GM23338 (cell line): ENCODE data around the gene EHMT2. TPM values are rescaled to one million over a fixed set of nuclear protein-coding genes. Genes with fewer than 3 reads are reported as not detected.
A peak's percentile ranks its signal among the peaks of the same experiment; 100 is the strongest.

Experiments
- ATAC-seq: fragments of 200-7000 bp; cut with Tn5 transposase; 3 replicates; pipeline ENCODE4 v1.9.1; 2020
- DNase-seq: peaks from one replicate; pipeline ENCODE4 v3.0.0-alpha.2; 2015; ENCODE audit warnings: low spot score
- H2AFZ ChIP-seq: fragments of 200-600 bp; sonication (generic); 2 replicates; pipeline ENCODE4 v1.8.0; 2016; ENCODE audit warnings: antibody characterized with exemption, mild to moderate bottlenecking, moderate library complexity
- H3F3A ChIP-seq: fragments of 200-600 bp; sonication (generic); replicated peaks from 2 replicates; pipeline ENCODE4 v1.8.0; 2017; ENCODE audit warnings: antibody characterized with exemption, mixed run types, low read depth
- H3K27ac ChIP-seq: fragments of 200-600 bp; sonication (generic); 2 replicates; pipeline ENCODE4 v1.6.1; 2016; ENCODE audit warnings: low read depth
- H3K27me3 ChIP-seq: fragments of 200-600 bp; sonication (generic); 2 replicates; pipeline ENCODE4 v1.8.0; 2016; ENCODE audit warnings: mild to moderate bottlenecking, mixed run types, moderate library complexity; ENCODE audit not compliant: insufficient read depth
- H3K36me3 ChIP-seq: fragments of 200-600 bp; sonication (generic); 2 replicates; pipeline ENCODE4 v1.8.0; 2016; ENCODE audit warnings: mild to moderate bottlenecking; ENCODE audit not compliant: insufficient read depth
- H3K4me1 ChIP-seq: fragments of 200-600 bp; sonication (generic); 2 replicates; pipeline ENCODE4 v1.8.0; 2016; ENCODE audit warnings: mild to moderate bottlenecking, moderate library complexity; ENCODE audit not compliant: insufficient read depth
- H3K4me2 ChIP-seq: fragments of 200-600 bp; sonication (generic); 2 replicates; pipeline ENCODE4 v1.7.1; 2017; ENCODE audit warnings: mixed run types
- H3K4me3 ChIP-seq: fragments of 200-600 bp; sonication (generic); 2 replicates; pipeline ENCODE4 v1.6.1; 2016; ENCODE audit warnings: mixed run types
- H3K79me2 ChIP-seq: fragments of 200-600 bp; sonication (generic); replicated peaks from 2 replicates; pipeline ENCODE4 v1.8.0; 2017; ENCODE audit warnings: mild to moderate bottlenecking; ENCODE audit not compliant: insufficient read depth
- H3K9me2 ChIP-seq: fragments of 200-600 bp; sonication (generic); 2 replicates; pipeline ENCODE4 v1.8.0; 2017; ENCODE audit not compliant: insufficient read depth
- H4K20me1 ChIP-seq: fragments of 200-600 bp; sonication (generic); replicated peaks from 2 replicates; pipeline ENCODE4 v1.8.0; 2017; ENCODE audit warnings: mild to moderate bottlenecking; ENCODE audit not compliant: insufficient read depth
- H3K27ac Mint-ChIP-seq: 2 replicates; pipeline ENCODE4 v1.8.0; 2020; ENCODE audit warnings: inconsistent platforms, mild to moderate bottlenecking, moderate library complexity, mixed read lengths
- H3K27me3 Mint-ChIP-seq: 3 replicates; pipeline ENCODE4 v1.8.0; 2022; ENCODE audit warnings: low read depth, mild to moderate bottlenecking, moderate library complexity, mixed read lengths, inconsistent platforms; ENCODE audit not compliant: insufficient read depth, poor library complexity
- H3K36me3 Mint-ChIP-seq: 3 replicates; pipeline ENCODE4 v1.8.0; 2021; ENCODE audit warnings: low read depth, mild to moderate bottlenecking, inconsistent platforms, moderate library complexity, mixed read lengths
- H3K4me1 Mint-ChIP-seq: 3 replicates; pipeline ENCODE4 v1.8.0; 2020; ENCODE audit warnings: mild to moderate bottlenecking, inconsistent platforms, mixed read lengths
- H3K4me3 Mint-ChIP-seq: 3 replicates; pipeline ENCODE4 v1.8.0; 2021; ENCODE audit warnings: moderate library complexity, mild to moderate bottlenecking, inconsistent platforms, mixed read lengths
- H3K9me3 Mint-ChIP-seq: 3 replicates; pipeline ENCODE4 v1.8.0; 2020; ENCODE audit warnings: moderate library complexity, mild to moderate bottlenecking, inconsistent platforms, mixed read lengths
- CREB1 ChIP-seq: fragments of 250-450 bp; sonication (Bioruptor Pico); IDR thresholded peaks from 2 replicates; pipeline ENCODE4 v1.5.0; 2020; ENCODE audit warnings: low read depth, mild to moderate bottlenecking, moderate library complexity
- EZH2 ChIP-seq: fragments of 200-600 bp; sonication (generic); IDR thresholded peaks from one replicate; pipeline ENCODE4 v1.8.0; 2017; ENCODE audit warnings: antibody characterized with exemption, mild to moderate bottlenecking, low read depth; ENCODE audit not compliant: unreplicated experiment
- EZH2phosphoT487 ChIP-seq: fragments of 200-600 bp; sonication (generic); IDR thresholded peaks from one replicate; pipeline ENCODE4 v1.8.1; 2018; ENCODE audit warnings: antibody characterized with exemption; ENCODE audit not compliant: unreplicated experiment
- JUNB ChIP-seq: IDR thresholded peaks from one replicate; pipeline ENCODE4 v1.6.1; 2016; ENCODE audit warnings: antibody characterized with exemption; ENCODE audit not compliant: unreplicated experiment
- NANOG ChIP-seq: IDR thresholded peaks from 2 replicates; pipeline ENCODE4 v1.6.1; 2016; ENCODE audit warnings: antibody characterized with exemption, borderline replicate concordance
- POLR2AphosphoS5 ChIP-seq: IDR thresholded peaks from 2 replicates; pipeline ENCODE4 v1.6.1; 2016; ENCODE audit warnings: antibody characterized with exemption, low read depth
- STAT1 ChIP-seq: IDR thresholded peaks from one replicate; pipeline ENCODE4 v1.6.1; 2016; ENCODE audit warnings: antibody characterized with exemption; ENCODE audit not compliant: unreplicated experiment
- ZNF331 ChIP-seq: fragments of 250-450 bp; sonication (Bioruptor Pico); IDR thresholded peaks from 2 replicates; pipeline ENCODE4 v1.5.0; 2020; ENCODE audit warnings: low read depth, mild to moderate bottlenecking, moderate library complexity
- polyA plus RNA-seq: library from polyadenylated mRNA; unstranded; fragments of >200 nt; fragmentation: Nextera tagmentation; extraction: Ambion mirVana; gene quantifications from 2 replicates; pipeline ENCODE4 v1.2.1, GENCODE V29; 2016
- total RNA-seq: library from RNA; depleted of rRNA; stranded (reverse); fragments of >200 nt; shearing (Covaris generic); gene quantifications from 2 replicates; pipeline ENCODE4 v1.2.3, GENCODE V29; 2014
- TF ChIP-seq, protein P1 (sequence below): IDR thresholded peaks from 2 replicates; pipeline ENCODE4 v1.6.1; 2016; ENCODE audit warnings: antibody characterized with exemption
- TF ChIP-seq, protein P2 (sequence below): fragments of 250-450 bp; sonication (Bioruptor Pico); IDR thresholded peaks from 2 replicates; pipeline ENCODE4 v1.5.0; 2020; ENCODE audit warnings: mild to moderate bottlenecking, moderate library complexity
- TF ChIP-seq, protein P3 (sequence below): IDR thresholded peaks from one replicate; pipeline ENCODE4 v1.6.1; 2018; ENCODE audit warnings: antibody characterized with exemption; ENCODE audit not compliant: unreplicated experiment
- TF ChIP-seq, protein P4 (sequence below), 2 experiments: fragments of 200-600 bp in 1 of 2; sonication (generic) in 1 of 2; conservative IDR thresholded peaks; 2 replicates each; pipeline versions ENCODE4 v1.5.1 to v1.6.1; 2016 to 2017; ENCODE audit warnings: antibody characterized with exemption in 2 of 2, low read depth in 2 of 2, mild to moderate bottlenecking in 2 of 2, moderate library complexity in 1 of 2

The EHMT2 gene
- total and polyA plus RNA-seq, 2 experiments from 2014 or later: 113 to 193 TPM

DNA sequence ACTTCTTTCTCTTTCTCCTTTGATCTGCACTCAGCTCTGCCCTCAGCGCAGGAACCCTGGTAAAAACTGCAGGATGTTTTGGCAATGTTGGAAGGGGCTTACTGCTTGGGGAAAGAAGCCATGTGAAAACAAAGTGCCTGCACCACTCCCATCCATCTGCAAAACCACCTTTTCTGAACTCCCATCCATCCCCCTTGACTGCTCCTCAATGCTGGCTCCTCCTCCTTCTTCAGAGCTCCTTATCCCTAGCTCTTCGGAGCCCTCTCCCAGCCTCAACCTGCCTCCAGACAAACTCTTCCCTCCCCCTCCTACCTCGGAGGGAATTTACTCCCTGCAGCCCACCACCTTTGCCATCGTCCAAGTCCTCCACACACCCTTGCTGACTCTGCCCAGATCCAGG lies 8.6 kb upstream of the EHMT2 start:
- no peaks in the 10 kb centered on the region; the same call in 2 of the 3 replicates for H3K36me3 Mint-ChIP-seq
- H3K4me1 Mint-ChIP-seq: peaks cover 16% of the 10 kb centered on the region
- Histone ChIP-seq H2AFZ (peak overlapping the region; percentile 78), H3K4me1 (peaks cover 17% of the 10 kb centered on the region), H4K20me1 (no peaks in the 10 kb centered on the region), H3F3A (peaks cover 7% of the 10 kb centered on the region; the same call in 1 of the 2 replicates), H3K27me3 (no peaks in the 10 kb centered on the region), H3K36me3 (no peaks in the 10 kb centered on the region), H3K27ac (no peak overlapping the region), H3K79me2 (no peaks in the 10 kb centered on the region), H3K4me3 (0 out of 2 replicates have a peak overlapping the region, but pooled peaks have one; percentile 1), H3K4me2 (peak overlapping the region; percentile 70), H3K9me2 (no peaks in the 10 kb centered on the region)
- peak overlapping the region; percentile 49 for H3K4me3 Mint-ChIP-seq
- TF ChIP-seq, protein P1, sequence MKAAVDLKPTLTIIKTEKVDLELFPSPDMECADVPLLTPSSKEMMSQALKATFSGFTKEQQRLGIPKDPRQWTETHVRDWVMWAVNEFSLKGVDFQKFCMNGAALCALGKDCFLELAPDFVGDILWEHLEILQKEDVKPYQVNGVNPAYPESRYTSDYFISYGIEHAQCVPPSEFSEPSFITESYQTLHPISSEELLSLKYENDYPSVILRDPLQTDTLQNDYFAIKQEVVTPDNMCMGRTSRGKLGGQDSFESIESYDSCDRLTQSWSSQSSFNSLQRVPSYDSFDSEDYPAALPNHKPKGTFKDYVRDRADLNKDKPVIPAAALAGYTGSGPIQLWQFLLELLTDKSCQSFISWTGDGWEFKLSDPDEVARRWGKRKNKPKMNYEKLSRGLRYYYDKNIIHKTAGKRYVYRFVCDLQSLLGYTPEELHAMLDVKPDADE: no peak
- TF ChIP-seq, protein P2, sequence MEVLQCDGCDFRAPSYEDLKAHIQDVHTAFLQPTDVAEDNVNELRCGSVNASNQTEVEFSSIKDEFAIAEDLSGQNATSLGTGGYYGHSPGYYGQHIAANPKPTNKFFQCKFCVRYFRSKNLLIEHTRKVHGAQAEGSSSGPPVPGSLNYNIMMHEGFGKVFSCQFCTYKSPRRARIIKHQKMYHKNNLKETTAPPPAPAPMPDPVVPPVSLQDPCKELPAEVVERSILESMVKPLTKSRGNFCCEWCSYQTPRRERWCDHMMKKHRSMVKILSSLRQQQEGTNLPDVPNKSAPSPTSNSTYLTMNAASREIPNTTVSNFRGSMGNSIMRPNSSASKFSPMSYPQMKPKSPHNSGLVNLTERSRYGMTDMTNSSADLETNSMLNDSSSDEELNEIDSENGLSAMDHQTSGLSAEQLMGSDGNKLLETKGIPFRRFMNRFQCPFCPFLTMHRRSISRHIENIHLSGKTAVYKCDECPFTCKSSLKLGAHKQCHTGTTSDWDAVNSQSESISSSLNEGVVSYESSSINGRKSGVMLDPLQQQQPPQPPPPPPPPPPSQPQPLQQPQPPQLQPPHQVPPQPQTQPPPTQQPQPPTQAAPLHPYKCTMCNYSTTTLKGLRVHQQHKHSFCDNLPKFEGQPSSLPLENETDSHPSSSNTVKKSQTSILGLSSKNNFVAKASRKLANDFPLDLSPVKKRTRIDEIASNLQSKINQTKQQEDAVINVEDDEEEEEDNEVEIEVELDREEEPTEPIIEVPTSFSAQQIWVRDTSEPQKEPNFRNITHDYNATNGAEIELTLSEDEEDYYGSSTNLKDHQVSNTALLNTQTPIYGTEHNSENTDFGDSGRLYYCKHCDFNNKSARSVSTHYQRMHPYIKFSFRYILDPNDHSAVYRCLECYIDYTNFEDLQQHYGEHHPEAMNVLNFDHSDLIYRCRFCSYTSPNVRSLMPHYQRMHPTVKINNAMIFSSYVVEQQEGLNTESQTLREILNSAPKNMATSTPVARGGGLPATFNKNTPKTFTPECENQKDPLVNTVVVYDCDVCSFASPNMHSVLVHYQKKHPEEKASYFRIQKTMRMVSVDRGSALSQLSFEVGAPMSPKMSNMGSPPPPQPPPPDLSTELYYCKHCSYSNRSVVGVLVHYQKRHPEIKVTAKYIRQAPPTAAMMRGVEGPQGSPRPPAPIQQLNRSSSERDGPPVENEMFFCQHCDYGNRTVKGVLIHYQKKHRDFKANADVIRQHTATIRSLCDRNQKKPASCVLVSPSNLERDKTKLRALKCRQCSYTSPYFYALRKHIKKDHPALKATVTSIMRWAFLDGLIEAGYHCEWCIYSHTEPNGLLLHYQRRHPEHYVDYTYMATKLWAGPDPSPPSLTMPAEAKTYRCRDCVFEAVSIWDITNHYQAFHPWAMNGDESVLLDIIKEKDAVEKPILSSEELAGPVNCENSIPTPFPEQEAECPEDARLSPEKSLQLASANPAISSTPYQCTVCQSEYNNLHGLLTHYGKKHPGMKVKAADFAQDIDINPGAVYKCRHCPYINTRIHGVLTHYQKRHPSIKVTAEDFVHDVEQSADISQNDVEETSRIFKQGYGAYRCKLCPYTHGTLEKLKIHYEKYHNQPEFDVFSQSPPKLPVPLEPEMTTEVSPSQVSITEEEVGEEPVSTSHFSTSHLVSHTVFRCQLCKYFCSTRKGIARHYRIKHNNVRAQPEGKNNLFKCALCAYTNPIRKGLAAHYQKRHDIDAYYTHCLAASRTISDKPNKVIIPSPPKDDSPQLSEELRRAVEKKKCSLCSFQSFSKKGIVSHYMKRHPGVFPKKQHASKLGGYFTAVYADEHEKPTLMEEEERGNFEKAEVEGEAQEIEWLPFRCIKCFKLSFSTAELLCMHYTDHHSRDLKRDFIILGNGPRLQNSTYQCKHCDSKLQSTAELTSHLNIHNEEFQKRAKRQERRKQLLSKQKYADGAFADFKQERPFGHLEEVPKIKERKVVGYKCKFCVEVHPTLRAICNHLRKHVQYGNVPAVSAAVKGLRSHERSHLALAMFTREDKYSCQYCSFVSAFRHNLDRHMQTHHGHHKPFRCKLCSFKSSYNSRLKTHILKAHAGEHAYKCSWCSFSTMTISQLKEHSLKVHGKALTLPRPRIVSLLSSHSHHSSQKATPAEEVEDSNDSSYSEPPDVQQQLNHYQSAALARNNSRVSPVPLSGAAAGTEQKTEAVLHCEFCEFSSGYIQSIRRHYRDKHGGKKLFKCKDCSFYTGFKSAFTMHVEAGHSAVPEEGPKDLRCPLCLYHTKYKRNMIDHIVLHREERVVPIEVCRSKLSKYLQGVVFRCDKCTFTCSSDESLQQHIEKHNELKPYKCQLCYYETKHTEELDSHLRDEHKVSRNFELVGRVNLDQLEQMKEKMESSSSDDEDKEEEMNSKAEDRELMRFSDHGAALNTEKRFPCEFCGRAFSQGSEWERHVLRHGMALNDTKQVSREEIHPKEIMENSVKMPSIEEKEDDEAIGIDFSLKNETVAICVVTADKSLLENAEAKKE (CRISPR knock-in tag): no peak
- TF ChIP-seq STAT1 (no peak), POLR2AphosphoS5 (no peak), ZNF331 (CRISPR knock-in tag) (no peak), CREB1 (CRISPR knock-in tag) (no peak), EZH2 (no peak), JUNB (no peak), EZH2phosphoT487 (no peak), NANOG (no peak)
- TF ChIP-seq, protein P3, sequence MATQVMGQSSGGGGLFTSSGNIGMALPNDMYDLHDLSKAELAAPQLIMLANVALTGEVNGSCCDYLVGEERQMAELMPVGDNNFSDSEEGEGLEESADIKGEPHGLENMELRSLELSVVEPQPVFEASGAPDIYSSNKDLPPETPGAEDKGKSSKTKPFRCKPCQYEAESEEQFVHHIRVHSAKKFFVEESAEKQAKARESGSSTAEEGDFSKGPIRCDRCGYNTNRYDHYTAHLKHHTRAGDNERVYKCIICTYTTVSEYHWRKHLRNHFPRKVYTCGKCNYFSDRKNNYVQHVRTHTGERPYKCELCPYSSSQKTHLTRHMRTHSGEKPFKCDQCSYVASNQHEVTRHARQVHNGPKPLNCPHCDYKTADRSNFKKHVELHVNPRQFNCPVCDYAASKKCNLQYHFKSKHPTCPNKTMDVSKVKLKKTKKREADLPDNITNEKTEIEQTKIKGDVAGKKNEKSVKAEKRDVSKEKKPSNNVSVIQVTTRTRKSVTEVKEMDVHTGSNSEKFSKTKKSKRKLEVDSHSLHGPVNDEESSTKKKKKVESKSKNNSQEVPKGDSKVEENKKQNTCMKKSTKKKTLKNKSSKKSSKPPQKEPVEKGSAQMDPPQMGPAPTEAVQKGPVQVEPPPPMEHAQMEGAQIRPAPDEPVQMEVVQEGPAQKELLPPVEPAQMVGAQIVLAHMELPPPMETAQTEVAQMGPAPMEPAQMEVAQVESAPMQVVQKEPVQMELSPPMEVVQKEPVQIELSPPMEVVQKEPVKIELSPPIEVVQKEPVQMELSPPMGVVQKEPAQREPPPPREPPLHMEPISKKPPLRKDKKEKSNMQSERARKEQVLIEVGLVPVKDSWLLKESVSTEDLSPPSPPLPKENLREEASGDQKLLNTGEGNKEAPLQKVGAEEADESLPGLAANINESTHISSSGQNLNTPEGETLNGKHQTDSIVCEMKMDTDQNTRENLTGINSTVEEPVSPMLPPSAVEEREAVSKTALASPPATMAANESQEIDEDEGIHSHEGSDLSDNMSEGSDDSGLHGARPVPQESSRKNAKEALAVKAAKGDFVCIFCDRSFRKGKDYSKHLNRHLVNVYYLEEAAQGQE: no peak
- TF ChIP-seq, protein P4, sequence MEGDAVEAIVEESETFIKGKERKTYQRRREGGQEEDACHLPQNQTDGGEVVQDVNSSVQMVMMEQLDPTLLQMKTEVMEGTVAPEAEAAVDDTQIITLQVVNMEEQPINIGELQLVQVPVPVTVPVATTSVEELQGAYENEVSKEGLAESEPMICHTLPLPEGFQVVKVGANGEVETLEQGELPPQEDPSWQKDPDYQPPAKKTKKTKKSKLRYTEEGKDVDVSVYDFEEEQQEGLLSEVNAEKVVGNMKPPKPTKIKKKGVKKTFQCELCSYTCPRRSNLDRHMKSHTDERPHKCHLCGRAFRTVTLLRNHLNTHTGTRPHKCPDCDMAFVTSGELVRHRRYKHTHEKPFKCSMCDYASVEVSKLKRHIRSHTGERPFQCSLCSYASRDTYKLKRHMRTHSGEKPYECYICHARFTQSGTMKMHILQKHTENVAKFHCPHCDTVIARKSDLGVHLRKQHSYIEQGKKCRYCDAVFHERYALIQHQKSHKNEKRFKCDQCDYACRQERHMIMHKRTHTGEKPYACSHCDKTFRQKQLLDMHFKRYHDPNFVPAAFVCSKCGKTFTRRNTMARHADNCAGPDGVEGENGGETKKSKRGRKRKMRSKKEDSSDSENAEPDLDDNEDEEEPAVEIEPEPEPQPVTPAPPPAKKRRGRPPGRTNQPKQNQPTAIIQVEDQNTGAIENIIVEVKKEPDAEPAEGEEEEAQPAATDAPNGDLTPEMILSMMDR (conservative IDR thresholded peaks at IDR 0.05; ENCODE audit: low read depth in 2 of 2): no peak
- ATAC-seq (peak; percentile 57), DNase-seq (peak; percentile 70)
- peak overlapping the region; percentile 38 for H3K27ac Mint-ChIP-seq
- peaks cover 13% of the 10 kb centered on the region for H3K27me3 Mint-ChIP-seq
- H3K9me3 Mint-ChIP-seq: no peaks in the 10 kb centered on the region
